Measurements from ENCODE around the gene TNFAIP3.

The TNFAIP3 gene

GRCh38 chr6:137919837-137920730 is 53.0 kb downstream of the TNFAIP3 start:
- no peak for FAIRE-seq
- no peak for DNase-seq (ENCODE audit: low spot score)

DNA sequence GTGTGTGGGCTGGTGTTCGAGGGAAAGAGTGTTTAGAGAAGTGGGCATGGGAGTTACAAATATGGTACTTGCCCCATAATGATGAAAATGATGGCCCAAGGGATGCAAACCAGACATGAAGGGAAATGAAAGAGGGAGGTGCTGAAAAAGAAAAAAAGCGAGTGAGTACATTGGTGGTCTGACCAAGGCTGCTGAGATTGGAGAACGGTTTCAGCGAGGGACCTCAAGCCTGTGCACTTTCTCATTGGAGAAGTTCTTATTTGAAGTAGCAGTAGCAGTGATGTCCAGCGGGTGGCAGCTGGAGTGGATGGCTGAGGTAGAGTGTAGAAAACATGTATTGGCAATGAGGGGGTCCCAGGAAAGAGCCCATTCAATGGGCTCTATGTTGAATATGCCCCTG is 54.8 kb downstream of the TNFAIP3 start:
- DNase-seq (ENCODE audit: low spot score) (no peak), FAIRE-seq (no peak)

GRCh38 chr6:137923866-137924653 is 57.0 kb downstream of the TNFAIP3 start:
- no peak for FAIRE-seq

DNA sequence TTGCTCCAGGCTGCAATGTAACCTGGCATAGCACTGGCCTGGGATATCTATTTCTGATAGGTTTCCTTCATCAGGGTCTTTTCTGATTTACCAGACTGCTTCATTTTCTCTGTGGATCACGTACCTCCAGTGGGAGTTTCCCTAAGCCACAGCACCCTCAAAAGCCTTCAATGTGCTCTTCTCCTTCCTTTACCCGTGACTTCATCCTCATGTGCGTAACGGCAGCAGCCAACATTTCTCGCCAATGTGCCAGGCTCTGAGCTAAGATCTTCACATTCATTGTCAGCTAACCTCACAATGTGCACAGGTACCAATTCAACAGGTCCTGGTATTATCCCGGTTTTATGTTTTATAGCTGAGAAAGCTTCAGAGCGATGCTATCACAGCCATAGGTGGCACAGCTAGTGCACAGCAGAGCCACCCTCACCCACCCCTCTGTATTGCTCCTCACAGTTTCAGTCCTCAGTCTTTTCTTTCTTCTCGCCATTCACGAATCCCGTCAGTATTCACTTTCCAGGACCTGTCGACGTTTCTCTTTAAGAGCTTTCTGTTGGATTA is 58.2 kb downstream of the TNFAIP3 start:
- DNase-seq (ENCODE audit: low spot score) (no peak), FAIRE-seq (no peak)

More at GRCh38 chr6:137923866-137924653, 57.0 kb downstream of the TNFAIP3 start:
- DNase-seq (ENCODE audit: low spot score), result no peak

- FAIRE-seq, result no peak
Measured at GRCh38 chr6:137926207-137926731, 59.2 kb downstream of the TNFAIP3 start.

DNA sequence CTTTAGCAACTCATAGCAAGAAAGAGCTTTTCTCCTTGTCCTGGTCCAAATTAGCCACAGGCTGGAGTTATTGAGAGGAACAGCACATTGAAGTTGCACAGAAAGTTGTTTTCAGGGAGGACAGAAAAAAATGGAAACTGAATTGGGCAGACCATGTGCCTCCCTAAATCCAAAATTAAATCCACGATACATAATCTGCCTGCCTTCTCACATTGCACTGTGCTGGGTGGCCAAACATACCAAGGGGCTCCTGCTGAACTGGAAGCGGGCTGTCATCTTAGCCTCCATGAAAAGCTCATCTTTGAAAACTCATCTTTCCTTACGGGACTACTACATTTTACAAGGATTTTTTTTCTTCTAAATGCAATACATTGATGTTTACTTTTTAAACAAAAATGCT is 59.9 kb downstream of the TNFAIP3 start:
- no peak for FAIRE-seq
- DNase-seq (ENCODE audit: low spot score), result no peak

More at GRCh38 chr6:137926207-137926731, 59.2 kb downstream of the TNFAIP3 start:
- peak; percentile 64 for DNase-seq (ENCODE audit: low spot score)

GRCh38 chr6:137927777-137928218 is 60.7 kb downstream of the TNFAIP3 start:
- FAIRE-seq (no peak), DNase-seq (ENCODE audit: low spot score) (peak; percentile 48)

DNA sequence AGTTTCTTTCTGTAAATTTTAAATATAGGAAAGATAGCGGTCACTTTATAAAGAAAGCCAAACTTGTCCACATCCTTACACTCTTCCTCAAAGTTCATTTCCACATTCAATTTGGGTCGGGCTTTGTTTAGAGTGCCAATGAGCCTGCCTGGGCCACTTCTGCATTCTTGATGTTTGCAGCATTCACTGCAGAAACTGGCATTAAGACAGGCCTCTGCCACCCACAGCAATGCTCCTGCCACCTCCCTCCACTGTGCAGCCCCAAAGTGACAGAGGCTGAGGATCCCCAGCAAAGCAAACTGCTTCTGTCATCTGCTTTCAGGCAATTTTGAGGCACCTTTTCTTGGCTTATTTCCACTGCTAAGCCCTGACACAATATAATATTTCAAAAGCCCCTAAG is 61.2 kb downstream of the TNFAIP3 start:
- DNase-seq (ENCODE audit: low spot score) (no peak), FAIRE-seq (no peak)

- FAIRE-seq (no peak), DNase-seq (ENCODE audit: low spot score) (no peak)
Measured at GRCh38 chr6:137931849-137932465, 64.9 kb downstream of the TNFAIP3 start.
